COLO668 (cell line): ENCODE data around the gene DPYD.
"Not testable (repeated sequence)": the region's sequence is repeated elsewhere in the genome, so short reads cannot be mapped to it uniquely, and the experiment has no call there.

Experiments
- DNase-seq: peaks from one replicate; lab custom pipeline; 2025; ENCODE audit not compliant: unreplicated experiment; lab: John Stamatoyannopoulos, UW

Gene DPYD

DNA sequence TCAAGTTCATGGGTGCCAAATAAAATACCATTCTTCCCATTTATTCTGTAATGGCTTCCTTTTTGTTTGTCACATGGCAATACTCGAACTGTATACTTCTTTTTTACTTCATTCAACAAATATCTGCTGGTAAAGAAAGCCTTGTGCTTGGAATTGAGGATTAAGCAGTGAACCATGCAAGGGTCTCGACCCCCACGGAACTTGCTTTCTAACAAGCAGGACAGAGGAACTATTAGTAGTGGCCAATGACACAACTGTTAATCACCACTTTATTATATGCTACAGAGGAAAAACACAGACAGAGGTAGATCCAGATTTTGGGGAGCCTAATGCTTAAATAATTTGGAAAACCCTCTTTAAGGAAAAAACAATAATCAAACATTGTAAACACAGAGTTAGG is 542.2 kb downstream of the DPYD start:
- DNase-seq = no peak

DNA sequence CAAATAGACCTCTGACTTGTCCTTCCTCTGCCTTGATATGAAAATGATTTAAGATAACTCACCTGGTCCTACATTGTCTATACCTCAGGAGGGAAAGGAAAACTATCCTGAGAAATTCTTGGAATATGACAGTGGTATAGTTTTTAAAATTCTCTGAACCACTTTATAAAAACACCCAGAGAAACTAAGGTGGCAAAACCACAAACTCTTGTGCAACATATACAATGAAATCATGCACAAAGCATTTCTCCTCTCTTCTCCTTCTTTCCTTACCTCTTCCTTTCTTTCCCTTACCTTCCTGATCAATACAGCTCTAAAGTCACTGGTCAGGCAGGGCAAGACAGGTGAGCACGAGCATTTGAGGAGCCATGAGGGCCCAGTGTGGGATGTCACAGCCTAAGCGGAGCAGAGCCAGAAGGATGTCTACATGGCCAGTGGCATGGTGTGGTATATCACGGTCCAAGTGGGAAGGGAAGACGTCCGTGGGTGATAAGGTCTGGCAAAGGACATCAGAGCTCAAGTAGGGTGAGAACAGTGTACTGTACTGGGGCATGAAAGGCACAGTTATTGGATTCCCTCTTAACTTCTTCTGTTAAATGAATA is 543.3 kb downstream of the DPYD start:
- no peak for DNase-seq

DNA sequence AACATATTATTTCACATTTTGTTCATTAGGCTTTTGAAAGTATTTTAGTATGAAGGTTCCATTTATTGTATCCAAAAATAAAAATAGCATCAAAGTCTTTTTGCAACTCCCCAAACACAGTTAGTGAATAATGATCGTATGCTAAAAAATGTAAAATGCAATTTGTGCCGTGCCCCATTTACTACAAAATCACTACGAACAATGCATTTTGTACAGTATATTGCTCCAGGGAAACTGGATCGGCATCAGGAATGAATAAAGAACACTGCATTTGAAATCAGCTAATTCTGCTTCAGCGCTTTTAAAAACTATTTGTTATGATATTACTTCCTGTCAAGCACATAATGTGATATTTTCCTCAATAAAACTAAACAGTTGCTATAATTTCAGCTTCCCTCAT is 547.8 kb downstream of the DPYD start:
- DNase-seq = no peak

DNA sequence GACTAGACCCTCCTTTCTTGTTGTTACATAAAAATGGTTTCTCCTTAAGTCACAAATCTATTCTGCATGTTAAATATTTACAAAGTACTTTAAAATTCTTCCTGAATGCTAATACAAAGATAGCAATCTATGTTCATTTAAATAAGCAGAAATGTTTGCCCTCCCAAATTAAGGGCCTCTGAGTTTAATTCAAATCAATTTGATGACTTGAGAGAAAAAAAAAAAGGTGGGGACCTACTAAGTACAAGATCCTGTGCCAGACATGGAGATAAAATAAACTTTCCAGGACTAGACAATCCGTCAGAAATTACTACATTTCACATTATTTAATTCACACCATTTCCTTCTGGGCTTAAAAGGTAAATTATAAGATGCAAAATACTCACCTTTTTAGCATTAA is 548.3 kb downstream of the DPYD start:
- no peak for DNase-seq

DNA sequence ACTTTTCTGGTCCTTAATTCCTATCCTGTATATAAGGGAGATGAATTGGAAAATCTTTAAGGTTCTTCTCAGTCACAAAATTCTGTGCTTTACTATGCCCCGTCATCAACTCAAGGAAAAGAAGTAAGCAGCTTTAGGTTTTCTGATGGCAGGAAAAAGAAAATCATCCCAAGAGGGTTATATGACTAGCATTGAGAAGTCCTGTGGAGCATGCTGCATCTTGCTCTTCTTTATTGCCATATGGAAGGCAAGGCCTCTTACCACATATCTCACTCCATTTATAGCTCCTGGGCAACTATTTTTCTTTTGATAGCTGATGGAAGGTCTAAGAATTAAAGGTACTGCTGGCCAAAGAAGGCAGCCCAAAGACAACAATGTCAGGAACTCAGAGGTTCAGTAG is 552.5 kb downstream of the DPYD start:
- DNase-seq = no peak

DNA sequence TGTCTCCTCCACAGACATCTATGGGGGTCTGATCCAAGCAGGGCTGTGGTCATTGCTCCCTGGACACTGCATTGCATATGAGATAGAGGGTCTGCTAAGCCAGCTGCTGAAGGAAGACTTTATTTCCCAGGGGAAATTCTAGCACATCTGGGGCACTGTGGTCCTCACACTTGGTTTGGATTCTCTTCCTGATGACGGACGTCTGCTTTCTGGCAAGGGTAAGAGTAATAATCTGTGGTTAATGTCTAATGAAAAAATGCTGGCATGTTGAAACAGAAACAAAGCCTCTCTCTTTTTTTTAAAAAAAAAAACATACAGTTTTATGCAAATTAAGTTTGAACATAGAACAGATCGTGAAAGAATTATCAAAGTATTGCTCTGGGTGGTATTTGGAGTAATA is 553.9 kb downstream of the DPYD start:
- DNase-seq = no peak

DNA sequence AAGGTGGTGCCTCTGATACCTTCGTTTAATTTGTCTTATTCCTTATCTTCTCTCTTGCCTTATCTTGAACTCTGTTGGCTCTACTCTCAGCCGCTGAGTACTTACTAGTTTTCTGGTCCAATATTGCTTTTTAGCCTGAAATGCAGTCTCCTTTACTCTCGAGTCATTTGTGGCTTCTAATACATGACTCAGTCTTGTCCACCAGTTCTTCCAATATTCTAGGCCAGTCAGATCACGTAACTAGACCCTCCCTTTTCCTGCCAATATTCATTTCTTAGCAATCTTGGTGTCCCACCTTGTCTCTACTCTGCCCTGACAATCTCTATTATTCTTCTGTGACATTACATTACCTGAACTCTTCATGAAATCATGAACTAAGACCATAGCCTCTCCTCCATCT is 555.8 kb downstream of the DPYD start:
- DNase-seq = no peak

DNA sequence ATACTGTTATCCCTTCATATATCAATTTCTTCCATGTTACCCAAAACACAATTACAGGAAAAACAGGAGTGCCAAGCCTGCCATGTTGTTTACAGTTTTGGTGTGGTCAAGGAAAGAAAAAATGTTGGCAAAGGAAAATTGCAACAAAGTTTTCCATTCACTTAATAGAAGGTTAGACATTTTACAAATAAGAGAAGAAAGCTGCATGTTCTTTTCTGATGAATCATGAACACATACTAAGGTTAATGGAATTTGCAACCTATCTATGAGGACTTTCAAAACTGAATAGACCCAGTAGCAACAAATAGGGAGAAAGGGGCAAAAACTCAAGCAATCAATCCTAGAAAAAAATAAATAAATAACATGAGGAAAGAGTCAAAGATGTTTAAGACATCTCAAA is 556.7 kb downstream of the DPYD start:
- no peak for DNase-seq

DNA sequence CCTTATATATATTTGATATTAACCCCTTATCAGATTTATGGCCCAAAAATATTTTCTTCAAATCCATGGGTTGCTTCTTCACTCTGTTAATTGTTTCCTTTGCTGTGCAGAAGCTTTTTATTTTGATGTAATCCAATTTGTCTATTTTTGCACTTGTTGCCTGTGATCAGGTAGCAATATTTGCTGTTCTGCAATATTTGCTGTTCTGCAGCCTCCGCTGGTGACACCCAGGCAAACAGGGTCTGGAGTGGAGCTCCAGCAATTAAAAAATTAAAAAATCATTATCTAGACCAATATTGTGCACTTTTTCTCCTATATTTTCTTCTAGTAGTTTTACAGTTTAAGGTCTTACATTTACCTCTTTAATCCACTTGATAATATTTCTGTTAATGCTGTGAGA is 564.5 kb downstream of the DPYD start:
- no peak for DNase-seq

DNA sequence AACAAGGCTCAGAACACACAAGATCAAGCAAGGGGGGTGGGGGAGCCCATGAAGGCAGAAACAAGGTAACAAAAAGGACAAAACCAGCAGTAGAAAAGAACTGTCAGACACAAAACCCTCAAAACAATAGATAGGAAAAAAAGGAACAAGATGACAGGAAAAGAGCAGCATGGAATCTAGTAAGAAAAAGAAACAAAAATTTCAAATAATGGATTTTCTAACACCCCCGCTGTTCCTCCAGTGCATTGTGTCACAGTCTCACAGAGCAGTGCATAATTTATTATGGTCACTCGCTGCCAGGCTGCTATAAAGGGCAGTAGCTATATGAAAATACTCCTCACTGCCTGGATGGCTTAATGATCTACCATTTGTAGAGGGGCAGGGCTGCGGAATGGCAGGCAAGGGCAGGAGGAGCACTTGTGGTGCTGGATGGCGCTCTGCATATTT is 567.9 kb downstream of the DPYD start:
- DNase-seq = no peak

DNA sequence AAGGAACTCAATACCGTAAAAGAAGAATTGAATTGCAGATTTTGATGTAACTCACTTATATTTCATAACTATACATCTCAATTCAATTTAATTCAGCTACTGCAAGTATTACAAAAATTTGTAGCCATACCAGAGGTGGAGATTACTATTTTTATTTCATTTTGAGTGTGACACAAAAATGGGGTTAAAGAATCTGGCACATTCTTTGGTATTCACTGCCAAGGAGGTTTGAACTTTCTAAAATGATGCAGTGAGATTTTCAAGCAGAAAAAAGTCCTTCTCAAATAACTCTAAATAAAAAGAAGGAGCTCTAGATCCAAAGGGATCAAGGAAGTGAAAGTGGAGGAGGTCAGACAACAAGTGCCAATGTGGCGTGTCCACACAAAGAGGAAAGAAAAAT is 569.0 kb downstream of the DPYD start:
- no peak for DNase-seq

DNA sequence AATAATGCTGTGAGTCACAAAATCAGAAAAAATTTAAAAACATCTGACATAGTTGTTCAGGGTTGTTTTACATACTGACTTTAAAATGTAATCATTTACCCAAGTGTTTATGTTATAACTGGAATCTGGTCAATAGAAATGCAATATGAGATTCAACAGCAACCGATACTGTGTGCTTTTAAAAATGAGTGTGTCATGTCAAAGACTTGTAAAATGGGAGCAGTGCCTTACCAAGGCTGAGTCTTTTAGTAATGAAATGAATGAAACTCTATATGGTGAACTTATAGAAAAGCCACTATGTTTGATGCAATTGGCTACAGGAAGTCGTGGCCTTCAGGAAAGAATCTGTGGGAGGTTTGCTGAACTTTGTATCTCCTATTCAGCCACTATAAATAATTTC is 570.2 kb downstream of the DPYD start:
- DNase-seq = no peak

DNA sequence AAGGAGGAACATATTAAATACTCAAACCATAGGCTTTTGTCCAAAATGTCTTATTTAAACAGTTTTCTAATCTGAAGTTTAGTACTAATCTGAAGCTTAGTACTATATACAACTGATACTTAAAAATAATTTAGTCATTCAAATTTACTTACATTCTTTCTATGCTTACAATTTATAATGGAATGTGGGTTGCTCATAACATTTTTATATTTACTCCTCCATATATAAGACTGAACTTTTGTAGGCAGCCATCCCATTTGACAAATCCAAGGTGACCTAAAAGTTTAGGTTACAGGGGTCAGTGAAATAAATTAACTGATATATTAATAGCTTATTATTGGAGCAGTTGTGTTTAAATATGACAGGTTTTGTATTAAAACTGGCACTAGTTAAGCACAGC is 570.6 kb downstream of the DPYD start:
- DNase-seq = no peak

DNA sequence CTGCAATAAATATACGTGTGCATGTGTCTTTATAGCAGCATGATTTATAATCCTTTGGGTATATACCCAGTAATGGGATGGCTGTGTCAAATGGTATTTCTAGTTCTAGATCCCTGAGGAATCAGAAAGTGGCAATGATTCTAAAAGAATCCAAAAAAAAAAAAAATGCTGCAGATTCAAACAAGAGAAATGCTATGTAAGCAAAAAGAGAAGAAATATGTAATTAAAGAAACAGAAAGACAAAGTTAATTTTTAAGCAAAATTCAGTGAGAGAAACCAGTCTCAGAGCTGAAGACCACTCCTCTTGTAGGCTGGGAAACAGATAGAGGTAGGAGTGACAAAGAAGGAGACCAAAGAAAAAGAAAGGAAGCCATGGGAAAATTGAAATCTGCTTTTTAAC is 571.0 kb downstream of the DPYD start:
- DNase-seq = not testable (repeated sequence)

DNA sequence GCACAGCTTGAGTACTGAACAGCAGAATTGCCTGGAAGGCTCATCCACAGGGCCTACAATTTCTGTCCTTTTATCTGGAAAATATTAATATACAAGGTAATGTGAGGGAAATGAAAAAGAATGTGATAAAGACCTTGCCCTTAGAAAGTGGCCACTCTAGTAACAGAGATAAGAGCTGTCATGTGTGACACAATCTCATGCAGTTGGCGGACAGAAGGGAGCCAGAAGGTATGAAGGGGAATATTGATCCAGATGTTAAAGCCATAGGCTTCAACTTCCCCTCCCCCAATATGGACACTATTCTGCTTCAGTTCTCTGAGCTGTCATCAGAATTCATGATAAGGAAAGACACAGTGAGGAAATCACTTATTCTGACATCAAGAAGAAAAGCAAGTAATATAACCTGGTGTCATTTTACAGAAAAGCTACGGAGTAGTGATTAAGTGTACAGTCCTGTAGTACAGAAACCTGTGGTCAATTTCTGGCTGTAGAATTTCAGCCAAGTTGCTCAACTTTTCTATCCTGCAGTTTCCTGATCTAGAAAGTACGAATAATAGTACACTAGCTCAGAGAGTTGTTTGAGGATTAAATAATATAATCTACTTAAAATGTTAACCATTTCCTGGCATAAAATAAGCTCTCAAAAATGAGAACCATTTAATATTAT is 572.1 kb downstream of the DPYD start:
- no peak for DNase-seq

DNA sequence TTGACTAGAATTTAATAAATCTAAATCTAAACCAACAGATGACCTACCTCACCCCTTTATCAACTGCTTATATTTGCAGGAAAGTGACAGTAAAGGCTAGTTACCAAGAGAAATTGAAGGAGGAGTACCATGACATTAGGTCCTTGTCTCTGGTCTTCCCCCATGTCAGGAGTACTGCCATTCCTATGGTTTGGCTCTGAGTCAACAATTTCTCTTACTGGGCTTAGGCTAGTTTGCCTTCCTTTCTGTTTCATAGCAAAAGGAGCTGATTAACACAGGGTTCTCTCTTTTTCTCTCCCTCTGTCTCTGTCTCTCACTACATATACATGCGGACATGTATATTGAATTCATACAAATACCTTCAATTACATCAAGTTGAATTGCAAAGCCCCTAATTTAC is 579.9 kb downstream of the DPYD start:
- DNase-seq = no peak

DNA sequence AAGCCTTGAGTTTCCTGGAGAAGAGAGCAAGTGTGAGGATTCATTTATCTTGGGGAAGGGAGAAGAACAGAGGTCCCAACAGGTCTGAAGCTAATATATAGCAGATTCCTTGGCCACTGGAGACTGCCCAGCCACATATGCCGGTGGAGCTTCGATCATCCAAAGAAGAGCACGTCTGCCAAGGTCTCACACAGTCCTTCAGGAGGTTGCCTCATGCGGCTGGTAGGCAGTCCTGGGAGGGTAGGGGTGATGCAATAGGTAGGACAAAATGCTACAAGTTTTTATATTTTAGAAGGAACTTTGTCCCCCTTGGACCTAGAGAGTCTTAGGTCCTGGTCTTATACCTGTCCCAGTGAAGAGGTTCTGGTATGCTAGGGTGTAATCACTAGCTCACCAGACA is 582.5 kb downstream of the DPYD start:
- DNase-seq = no peak

DNA sequence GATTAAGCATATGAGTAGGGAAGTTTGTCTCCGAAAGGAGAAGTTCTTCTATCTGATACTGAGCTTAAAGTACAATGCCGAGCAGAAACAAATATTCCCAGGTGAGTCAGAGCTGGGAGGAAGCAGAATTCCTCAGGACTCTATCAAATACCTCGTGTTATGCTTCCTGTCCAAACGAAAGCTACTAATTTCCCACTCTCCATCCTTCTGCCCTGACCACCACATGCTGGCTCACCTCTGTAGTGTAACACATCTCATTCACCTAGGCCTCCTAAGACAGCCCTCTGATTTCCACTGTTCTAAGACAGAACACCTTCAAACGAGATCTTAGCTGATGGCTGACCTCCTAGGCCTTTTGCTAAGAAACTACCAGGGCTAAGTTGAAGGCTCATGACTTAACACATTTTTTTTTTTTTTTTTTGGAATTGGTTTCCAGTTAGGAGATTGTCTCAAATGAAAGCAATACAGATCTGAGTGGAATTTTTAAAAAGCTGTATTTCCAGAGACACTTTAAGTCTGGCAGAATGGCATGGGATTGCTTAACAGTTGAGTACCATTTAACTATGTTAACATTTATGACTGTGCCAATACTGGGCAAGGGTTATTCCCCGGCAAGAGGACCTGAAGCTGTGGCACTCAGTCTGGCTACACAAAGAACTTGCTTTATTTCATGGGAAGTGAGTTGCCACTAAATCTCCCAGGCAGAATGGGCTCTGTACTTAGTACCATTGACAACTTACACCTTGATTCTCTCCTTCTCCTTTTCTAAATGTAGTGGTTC is 583.4 kb downstream of the DPYD start:
- no peak for DNase-seq

DNA sequence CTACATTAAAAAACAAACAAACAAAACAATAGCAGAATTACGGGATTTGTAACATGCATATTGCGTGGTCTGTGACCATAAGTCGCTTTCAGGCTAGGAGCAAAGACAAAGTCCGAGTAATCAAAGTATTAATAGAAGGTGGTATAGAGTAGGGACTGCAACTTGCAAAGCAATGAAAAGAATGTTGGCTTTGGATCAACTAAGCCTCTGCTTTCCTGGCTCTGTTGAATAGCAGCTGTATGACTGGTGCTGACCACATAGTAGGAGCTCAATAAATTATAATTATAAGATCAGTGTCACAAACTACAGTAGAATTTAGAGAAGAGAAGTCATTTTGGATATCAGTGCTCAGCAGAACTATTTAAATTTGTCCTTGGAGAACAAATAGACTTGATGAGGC is 586.4 kb downstream of the DPYD start:
- DNase-seq = no peak

DNA sequence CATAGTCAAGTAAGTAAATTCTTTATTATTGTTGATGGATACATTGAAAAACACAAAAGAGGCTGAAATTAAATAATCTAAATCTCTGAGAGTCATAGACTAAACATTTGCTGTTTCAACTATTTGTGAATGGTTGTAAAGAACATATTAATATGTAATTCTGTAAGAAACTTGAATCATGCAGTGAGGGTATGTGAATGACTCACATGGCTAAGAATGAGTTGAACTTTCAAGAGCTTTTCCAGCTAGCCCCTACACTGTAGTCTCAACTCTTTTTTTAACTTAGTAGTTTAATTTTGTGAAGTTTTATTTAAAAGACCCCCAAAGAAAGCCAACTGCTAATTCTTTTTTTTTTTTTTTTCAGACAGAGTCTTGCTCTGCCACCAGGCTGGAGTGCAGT is 588.1 kb downstream of the DPYD start:
- no peak for DNase-seq

DNA sequence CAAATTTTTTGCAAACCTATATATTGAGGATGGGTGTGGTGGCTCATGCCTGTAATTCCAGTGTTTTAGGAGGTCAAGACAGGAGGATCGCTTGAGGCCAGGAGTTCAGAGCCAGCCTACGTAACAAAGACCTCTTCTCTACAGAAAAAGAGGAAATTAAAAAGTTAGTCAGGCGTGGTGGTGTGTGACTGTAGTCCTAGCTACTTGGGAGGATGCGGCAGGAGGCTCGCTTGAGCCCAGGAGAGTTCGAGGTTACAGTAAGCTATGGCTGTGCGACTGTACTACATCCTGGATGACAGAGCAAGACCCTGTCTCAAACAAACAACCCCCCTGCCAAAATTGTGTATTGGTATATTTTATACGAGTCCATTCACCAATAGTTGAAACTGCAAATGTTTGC is 589.7 kb downstream of the DPYD start:
- DNase-seq = no peak

DNA sequence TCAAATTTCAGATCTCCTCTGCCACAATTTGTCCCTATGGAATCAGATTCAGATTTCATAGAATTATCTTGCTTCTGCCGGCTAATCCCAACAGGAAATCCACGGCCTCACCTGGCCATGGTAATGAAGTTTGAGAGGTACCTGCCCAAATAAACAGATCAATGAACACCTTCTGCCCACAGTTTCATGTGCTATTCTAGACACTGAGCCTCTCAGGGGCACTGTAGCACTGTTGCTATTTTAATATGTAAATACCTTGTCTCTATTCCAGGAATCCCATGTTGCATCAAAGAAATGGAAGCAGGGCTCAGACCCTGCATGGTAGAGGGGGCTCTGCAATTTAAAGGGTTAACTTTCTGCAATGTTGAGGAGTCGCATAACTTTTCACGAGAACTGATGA is 606.1 kb downstream of the DPYD start:
- peak; percentile 42 for DNase-seq
